GM06990 (cell line): ENCODE results near the gene INPP5A.
A peak's percentile ranks its signal among the peaks of the same experiment; 100 is the strongest.
"Not testable (repeated sequence)": the region's sequence is repeated elsewhere in the genome, so short reads cannot be mapped to it uniquely, and the experiment has no call there.

Source experiments
- DNase-seq: peaks from one replicate; pipeline ENCODE4 v3.0.0-alpha.2; 2011; ENCODE audit not compliant: insufficient read length; ENCODE audit errors: extremely low read depth
- H3K27me3 ChIP-seq: replicated peaks from 2 replicates; pipeline ENCODE4 v1.6.0; 2011; ENCODE audit warnings: low read length; ENCODE audit not compliant: control insufficient read depth, insufficient read depth
- H3K36me3 ChIP-seq: 2 replicates; pipeline ENCODE4 v1.5.1; 2011; ENCODE audit warnings: low read length; ENCODE audit not compliant: control insufficient read depth, insufficient read depth
- H3K4me3 ChIP-seq: replicated peaks from 2 replicates; pipeline ENCODE4 v1.5.1; 2011; ENCODE audit warnings: low read depth, mild to moderate bottlenecking, control low read depth, low read length
- TF ChIP-seq, protein P1 (sequence below): IDR thresholded peaks from 2 replicates; pipeline ENCODE4 v1.5.1; 2011; ENCODE audit warnings: low read length, control low read depth, mild to moderate bottlenecking, inconsistent platforms; ENCODE audit not compliant: insufficient read depth, poor library complexity, severe bottlenecking

The INPP5A gene

DNA sequence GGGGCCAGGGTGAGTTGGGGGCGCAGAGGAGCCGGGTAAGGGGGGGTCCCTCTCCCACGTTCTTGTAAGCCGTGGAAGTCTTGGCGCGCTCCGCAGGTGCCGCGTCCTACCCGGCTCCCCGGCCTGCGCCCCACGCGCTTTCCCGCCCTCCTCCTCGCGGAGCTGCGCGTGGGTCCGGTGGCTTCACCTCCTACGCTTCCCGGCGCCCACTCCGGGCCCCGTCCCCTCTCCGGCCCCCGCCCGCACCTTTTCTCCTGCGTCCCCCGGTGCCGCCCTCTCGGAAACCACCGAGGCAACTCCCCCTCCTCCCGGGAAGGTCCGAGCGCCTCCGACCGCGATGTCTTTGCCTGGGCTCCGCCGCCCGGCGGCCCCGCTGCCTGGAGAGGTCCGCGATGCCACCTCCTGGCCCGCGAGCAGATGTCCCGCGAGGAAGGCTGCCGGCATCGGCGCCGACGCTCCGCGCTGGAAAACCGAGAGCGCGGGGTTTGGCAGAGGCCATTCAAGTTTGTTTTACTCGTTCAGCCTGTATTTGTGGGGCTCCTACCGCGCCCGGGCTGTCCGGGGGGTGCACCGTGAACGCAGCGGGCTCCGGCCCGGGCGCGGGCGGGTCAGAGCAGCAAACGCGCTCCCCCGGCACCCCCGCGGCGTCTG, 250.7 kb downstream of the INPP5A start:
- Histone ChIP-seq H3K27me3 (no peaks in the 10 kb centered on the region; the same call in 1 of the 2 replicates), H3K4me3 (no peak overlapping the region), H3K36me3 (no peaks in the 10 kb centered on the region)
- DNase-seq, result peak; percentile 33
- TF ChIP-seq, protein P1, sequence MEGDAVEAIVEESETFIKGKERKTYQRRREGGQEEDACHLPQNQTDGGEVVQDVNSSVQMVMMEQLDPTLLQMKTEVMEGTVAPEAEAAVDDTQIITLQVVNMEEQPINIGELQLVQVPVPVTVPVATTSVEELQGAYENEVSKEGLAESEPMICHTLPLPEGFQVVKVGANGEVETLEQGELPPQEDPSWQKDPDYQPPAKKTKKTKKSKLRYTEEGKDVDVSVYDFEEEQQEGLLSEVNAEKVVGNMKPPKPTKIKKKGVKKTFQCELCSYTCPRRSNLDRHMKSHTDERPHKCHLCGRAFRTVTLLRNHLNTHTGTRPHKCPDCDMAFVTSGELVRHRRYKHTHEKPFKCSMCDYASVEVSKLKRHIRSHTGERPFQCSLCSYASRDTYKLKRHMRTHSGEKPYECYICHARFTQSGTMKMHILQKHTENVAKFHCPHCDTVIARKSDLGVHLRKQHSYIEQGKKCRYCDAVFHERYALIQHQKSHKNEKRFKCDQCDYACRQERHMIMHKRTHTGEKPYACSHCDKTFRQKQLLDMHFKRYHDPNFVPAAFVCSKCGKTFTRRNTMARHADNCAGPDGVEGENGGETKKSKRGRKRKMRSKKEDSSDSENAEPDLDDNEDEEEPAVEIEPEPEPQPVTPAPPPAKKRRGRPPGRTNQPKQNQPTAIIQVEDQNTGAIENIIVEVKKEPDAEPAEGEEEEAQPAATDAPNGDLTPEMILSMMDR, result no peak

- Histone ChIP-seq H3K36me3 (no peaks in the 10 kb centered on the region), H3K27me3 (no peaks in the 10 kb centered on the region; the same call in 1 of the 2 replicates), H3K4me3 (no peak overlapping the region)
- TF ChIP-seq, protein P1, result no peak
- no peak for DNase-seq
Observed at GRCh38 chr10:132788831-132789219, 251.2 kb downstream of the INPP5A start.

- no peaks in the 10 kb centered on the region; the same call in 1 of the 2 replicates for H3K27me3 ChIP-seq
- H3K36me3 ChIP-seq, result no peaks in the 10 kb centered on the region
- no peak for DNase-seq
- no peak overlapping the region for H3K4me3 ChIP-seq
- TF ChIP-seq, protein P1, result no peak
Observed at GRCh38 chr10:132789659-132790148, 252.1 kb downstream of the INPP5A start.

GRCh38 chr10:132790470-132790869, 252.9 kb downstream of the INPP5A start:
- TF ChIP-seq, protein P1, result no peak
- H3K4me3 ChIP-seq, result no peak overlapping the region
- DNase-seq, result no peak
- no peaks in the 10 kb centered on the region for H3K36me3 ChIP-seq
- no peaks in the 10 kb centered on the region; the same call in 1 of the 2 replicates for H3K27me3 ChIP-seq

- TF ChIP-seq, protein P1, result no peak
- DNase-seq, result no peak
- Histone ChIP-seq H3K36me3 (no peaks in the 10 kb centered on the region), H3K27me3 (no peaks in the 10 kb centered on the region; the same call in 1 of the 2 replicates), H3K4me3 (no peak overlapping the region)
Observed at GRCh38 chr10:132790934-132791829, 253.6 kb downstream of the INPP5A start.

- H3K36me3 ChIP-seq, H3K4me3 ChIP-seq, DNase-seq, H3K27me3 ChIP-seq: not testable (repeated sequence)
Observed at GRCh38 chr10:132792099-132792498, 254.5 kb downstream of the INPP5A start.
